ENCODE results near the gene LKAAEAR1. TPM values are rescaled to one million over a fixed set of nuclear protein-coding genes. Genes with fewer than 3 reads are reported as not detected.

Gene LKAAEAR1
- total and polyA plus RNA-seq, 2 experiments from 2014 or later: 1.2 TPM; not detected in 1

- Histone ChIP-seq H3K9me2 (replicated peaks; ENCODE audit: insufficient read depth) (no peaks in the 10 kb centered on the region), H3K4me3 (no peak overlapping the region), H3K4me1 (ENCODE audit: insufficient read depth) (peaks cover 12% of the 10 kb centered on the region), H2AFZ (no peak overlapping the region), H3K79me2 (peaks cover 12% of the 10 kb centered on the region), H3K36me3 (replicated peaks; ENCODE audit: insufficient read depth, low read depth) (no peaks in the 10 kb centered on the region), H3K9me3 (ENCODE audit: low read depth) (no peaks in the 10 kb centered on the region), H3K27me3 (no peaks in the 10 kb centered on the region), H3K27ac (no peak overlapping the region), H3K4me2 (no peak overlapping the region), H4K20me1 (ENCODE audit: insufficient read depth, poor library complexity, severe bottlenecking) (no peaks in the 10 kb centered on the region)
- WGBS (ENCODE audit: low lambda C conversion rate, missing lambda C conversion rate): 92% methylated on average over 6 of the region's 6 CpGs
- no peak for DNase-seq (ENCODE audit: low spot score)
- TF ChIP-seq EZH2 (IDR thresholded peaks at IDR 0.05; ENCODE audit: borderline replicate concordance): no peak
- TF ChIP-seq EZH2phosphoT487 (IDR thresholded peaks at IDR 0.05; ENCODE audit: low read depth, severe bottlenecking, unreplicated experiment): no peak
- no peak for TF ChIP-seq CTCF (IDR thresholded peaks at IDR 0.05; ENCODE audit: poor library complexity)
Measured at GRCh38 chr20:64067005-64067632, 17.1 kb downstream of the LKAAEAR1 start.

GRCh38 chr20:64065974-64066343 lies 18.2 kb downstream of the LKAAEAR1 start:
- H2AFZ ChIP-seq: no peak overlapping the region

GRCh38 chr20:64065062-64065973 lies 18.9 kb downstream of the LKAAEAR1 start:
- H3K4me1 ChIP-seq (ENCODE audit: insufficient read depth): peaks cover 13% of the 10 kb centered on the region
- no peak overlapping the region for H2AFZ ChIP-seq
- H4K20me1 ChIP-seq (ENCODE audit: insufficient read depth, poor library complexity, severe bottlenecking): no peaks in the 10 kb centered on the region
- no peaks in the 10 kb centered on the region for H3K9me3 ChIP-seq (ENCODE audit: low read depth)
- no peak overlapping the region for H3K4me3 ChIP-seq
- no peak overlapping the region for H3K4me2 ChIP-seq
- no peaks in the 10 kb centered on the region for H3K36me3 ChIP-seq (replicated peaks; ENCODE audit: insufficient read depth, low read depth)
- DNase-seq (ENCODE audit: low spot score): no peak
- TF ChIP-seq EZH2phosphoT487 (IDR thresholded peaks at IDR 0.05; ENCODE audit: low read depth, severe bottlenecking, unreplicated experiment) (no peak), EZH2 (IDR thresholded peaks at IDR 0.05; ENCODE audit: borderline replicate concordance) (no peak), CTCF (IDR thresholded peaks at IDR 0.05; ENCODE audit: poor library complexity) (no peak)
- peaks cover 12% of the 10 kb centered on the region for H3K79me2 ChIP-seq
- no peak overlapping the region for H3K27ac ChIP-seq
- 81% methylated on average over 24 of the region's 27 CpGs for WGBS (ENCODE audit: low lambda C conversion rate, missing lambda C conversion rate)
- H3K9me2 ChIP-seq (replicated peaks; ENCODE audit: insufficient read depth): no peaks in the 10 kb centered on the region
- no peaks in the 10 kb centered on the region for H3K27me3 ChIP-seq

More at GRCh38 chr20:64065974-64066343, 18.2 kb downstream of the LKAAEAR1 start:
- Histone ChIP-seq H3K79me2 (peaks cover 12% of the 10 kb centered on the region), H3K9me2 (replicated peaks; ENCODE audit: insufficient read depth) (no peaks in the 10 kb centered on the region), H4K20me1 (ENCODE audit: insufficient read depth, poor library complexity, severe bottlenecking) (no peaks in the 10 kb centered on the region), H3K4me1 (ENCODE audit: insufficient read depth) (peaks cover 13% of the 10 kb centered on the region), H3K9me3 (ENCODE audit: low read depth) (no peaks in the 10 kb centered on the region), H3K36me3 (replicated peaks; ENCODE audit: insufficient read depth, low read depth) (no peaks in the 10 kb centered on the region), H3K27me3 (no peaks in the 10 kb centered on the region), H3K4me3 (no peak overlapping the region), H3K4me2 (no peak overlapping the region), H3K27ac (no peak overlapping the region)
- DNase-seq (ENCODE audit: low spot score): no peak
- no peak for TF ChIP-seq CTCF (IDR thresholded peaks at IDR 0.05; ENCODE audit: poor library complexity)
- no peak for TF ChIP-seq EZH2phosphoT487 (IDR thresholded peaks at IDR 0.05; ENCODE audit: low read depth, severe bottlenecking, unreplicated experiment)
- TF ChIP-seq EZH2 (IDR thresholded peaks at IDR 0.05; ENCODE audit: borderline replicate concordance): no peak
- WGBS (ENCODE audit: low lambda C conversion rate, missing lambda C conversion rate): 52% methylated on average over 5 of the region's 5 CpGs

Measured in hepatocyte (in vitro differentiated cells).